ENCODE results near the gene PPM1J.

The PPM1J gene

DNA sequence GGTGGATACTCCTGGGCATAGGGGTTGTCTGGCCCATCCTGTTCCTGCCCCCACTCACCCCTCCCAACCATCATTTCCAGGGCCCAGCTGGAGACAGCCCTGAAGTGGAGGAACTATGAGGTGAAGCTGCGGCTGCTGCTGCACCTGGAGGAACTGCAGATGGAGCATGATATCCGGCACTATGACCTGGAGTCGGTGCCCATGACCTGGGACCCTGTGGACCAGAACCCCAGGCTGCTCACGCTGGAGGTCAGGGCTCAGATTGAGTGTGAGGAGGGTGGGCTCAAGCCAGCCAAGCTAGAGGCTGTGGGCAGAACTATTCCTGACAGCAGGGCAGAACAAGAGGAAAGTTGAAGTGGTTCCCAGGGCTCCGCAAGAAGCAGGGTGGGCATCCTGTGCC, 22.5 kb downstream of the PPM1J start:
- no peak for ATAC-seq
- TF ChIP-seq, protein P1, sequence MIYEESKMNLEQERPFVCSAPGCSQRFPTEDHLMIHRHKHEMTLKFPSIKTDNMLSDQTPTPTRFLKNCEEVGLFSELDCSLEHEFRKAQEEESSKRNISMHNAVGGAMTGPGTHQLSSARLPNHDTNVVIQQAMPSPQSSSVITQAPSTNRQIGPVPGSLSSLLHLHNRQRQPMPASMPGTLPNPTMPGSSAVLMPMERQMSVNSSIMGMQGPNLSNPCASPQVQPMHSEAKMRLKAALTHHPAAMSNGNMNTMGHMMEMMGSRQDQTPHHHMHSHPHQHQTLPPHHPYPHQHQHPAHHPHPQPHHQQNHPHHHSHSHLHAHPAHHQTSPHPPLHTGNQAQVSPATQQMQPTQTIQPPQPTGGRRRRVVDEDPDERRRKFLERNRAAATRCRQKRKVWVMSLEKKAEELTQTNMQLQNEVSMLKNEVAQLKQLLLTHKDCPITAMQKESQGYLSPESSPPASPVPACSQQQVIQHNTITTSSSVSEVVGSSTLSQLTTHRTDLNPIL (CRISPR knock-in tag; IDR thresholded peaks at IDR 0.05; ENCODE audit: low read depth) = no peak

DNA sequence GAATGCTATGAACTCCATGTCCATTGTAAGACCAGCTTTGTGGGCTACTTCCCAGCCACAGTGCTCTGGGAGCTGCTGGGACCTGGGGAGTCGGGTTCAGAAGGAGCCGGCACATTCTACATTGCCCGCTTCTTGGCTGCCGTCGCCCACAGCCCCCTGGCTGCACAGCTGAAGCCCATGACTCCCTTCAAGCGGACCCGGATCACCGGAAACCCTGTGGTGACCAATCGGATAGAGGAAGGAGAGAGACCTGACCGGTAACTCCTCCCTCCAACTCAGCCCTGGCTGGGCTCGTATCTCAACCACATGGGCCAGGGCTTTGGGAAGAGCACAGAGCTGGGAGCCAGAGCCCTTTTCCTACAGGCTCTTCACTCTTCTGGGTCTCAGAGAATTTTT, 25.3 kb downstream of the PPM1J start:
- TF ChIP-seq, protein P2, sequence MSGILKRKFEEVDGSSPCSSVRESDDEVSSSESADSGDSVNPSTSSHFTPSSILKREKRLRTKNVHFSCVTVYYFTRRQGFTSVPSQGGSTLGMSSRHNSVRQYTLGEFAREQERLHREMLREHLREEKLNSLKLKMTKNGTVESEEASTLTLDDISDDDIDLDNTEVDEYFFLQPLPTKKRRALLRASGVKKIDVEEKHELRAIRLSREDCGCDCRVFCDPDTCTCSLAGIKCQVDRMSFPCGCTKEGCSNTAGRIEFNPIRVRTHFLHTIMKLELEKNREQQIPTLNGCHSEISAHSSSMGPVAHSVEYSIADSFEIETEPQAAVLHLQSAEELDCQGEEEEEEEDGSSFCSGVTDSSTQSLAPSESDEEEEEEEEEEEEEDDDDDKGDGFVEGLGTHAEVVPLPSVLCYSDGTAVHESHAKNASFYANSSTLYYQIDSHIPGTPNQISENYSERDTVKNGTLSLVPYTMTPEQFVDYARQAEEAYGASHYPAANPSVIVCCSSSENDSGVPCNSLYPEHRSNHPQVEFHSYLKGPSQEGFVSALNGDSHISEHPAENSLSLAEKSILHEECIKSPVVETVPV (CRISPR knock-in tag; IDR thresholded peaks at IDR 0.05) = no peak
- TF ChIP-seq, protein P3, sequence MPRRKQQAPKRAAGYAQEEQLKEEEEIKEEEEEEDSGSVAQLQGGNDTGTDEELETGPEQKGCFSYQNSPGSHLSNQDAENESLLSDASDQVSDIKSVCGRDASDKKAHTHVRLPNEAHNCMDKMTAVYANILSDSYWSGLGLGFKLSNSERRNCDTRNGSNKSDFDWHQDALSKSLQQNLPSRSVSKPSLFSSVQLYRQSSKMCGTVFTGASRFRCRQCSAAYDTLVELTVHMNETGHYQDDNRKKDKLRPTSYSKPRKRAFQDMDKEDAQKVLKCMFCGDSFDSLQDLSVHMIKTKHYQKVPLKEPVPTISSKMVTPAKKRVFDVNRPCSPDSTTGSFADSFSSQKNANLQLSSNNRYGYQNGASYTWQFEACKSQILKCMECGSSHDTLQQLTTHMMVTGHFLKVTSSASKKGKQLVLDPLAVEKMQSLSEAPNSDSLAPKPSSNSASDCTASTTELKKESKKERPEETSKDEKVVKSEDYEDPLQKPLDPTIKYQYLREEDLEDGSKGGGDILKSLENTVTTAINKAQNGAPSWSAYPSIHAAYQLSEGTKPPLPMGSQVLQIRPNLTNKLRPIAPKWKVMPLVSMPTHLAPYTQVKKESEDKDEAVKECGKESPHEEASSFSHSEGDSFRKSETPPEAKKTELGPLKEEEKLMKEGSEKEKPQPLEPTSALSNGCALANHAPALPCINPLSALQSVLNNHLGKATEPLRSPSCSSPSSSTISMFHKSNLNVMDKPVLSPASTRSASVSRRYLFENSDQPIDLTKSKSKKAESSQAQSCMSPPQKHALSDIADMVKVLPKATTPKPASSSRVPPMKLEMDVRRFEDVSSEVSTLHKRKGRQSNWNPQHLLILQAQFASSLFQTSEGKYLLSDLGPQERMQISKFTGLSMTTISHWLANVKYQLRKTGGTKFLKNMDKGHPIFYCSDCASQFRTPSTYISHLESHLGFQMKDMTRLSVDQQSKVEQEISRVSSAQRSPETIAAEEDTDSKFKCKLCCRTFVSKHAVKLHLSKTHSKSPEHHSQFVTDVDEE (CRISPR knock-in tag; IDR thresholded peaks at IDR 0.05) = no peak
- no peak for TF ChIP-seq ZNF565 (CRISPR knock-in tag; conservative IDR thresholded peaks at IDR 0.05; ENCODE audit: low read depth)
- no peak for TF ChIP-seq SNAI2 (CRISPR knock-in tag; IDR thresholded peaks at IDR 0.05)
- TF ChIP-seq ISL1 (CRISPR knock-in tag; IDR thresholded peaks at IDR 0.05) = no peak
- TF ChIP-seq CSDC2 (CRISPR knock-in tag; IDR thresholded peaks at IDR 0.05) = no peak
- no peak for TF ChIP-seq OSR1 (CRISPR knock-in tag; IDR thresholded peaks at IDR 0.05)
- no peak for TF ChIP-seq TCF4 (CRISPR knock-in tag; IDR thresholded peaks at IDR 0.05; ENCODE audit: borderline replicate concordance)
- TF ChIP-seq TOX (CRISPR knock-in tag; IDR thresholded peaks at IDR 0.05; ENCODE audit: borderline replicate concordance) = no peak
- TF ChIP-seq ZFP30 (CRISPR knock-in tag; IDR thresholded peaks at IDR 0.05) = no peak
- TF ChIP-seq, protein P4, sequence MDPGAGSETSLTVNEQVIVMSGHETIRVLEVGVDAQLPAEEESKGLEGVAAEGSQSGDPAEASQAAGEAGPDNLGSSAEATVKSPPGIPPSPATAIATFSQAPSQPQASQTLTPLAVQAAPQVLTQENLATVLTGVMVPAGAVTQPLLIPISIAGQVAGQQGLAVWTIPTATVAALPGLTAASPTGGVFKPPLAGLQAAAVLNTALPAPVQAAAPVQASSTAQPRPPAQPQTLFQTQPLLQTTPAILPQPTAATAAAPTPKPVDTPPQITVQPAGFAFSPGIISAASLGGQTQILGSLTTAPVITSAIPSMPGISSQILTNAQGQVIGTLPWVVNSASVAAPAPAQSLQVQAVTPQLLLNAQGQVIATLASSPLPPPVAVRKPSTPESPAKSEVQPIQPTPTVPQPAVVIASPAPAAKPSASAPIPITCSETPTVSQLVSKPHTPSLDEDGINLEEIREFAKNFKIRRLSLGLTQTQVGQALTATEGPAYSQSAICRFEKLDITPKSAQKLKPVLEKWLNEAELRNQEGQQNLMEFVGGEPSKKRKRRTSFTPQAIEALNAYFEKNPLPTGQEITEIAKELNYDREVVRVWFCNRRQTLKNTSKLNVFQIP (CRISPR knock-in tag; IDR thresholded peaks at IDR 0.05; ENCODE audit: borderline replicate concordance, low read depth) = no peak
- TF ChIP-seq PPARA (CRISPR knock-in tag; IDR thresholded peaks at IDR 0.05; ENCODE audit: borderline replicate concordance) = no peak
- no peak for TF ChIP-seq GLIS3 (CRISPR knock-in tag; IDR thresholded peaks at IDR 0.05)
- TF ChIP-seq ESRRG (CRISPR knock-in tag; IDR thresholded peaks at IDR 0.05) = no peak
- TF ChIP-seq, protein P5, sequence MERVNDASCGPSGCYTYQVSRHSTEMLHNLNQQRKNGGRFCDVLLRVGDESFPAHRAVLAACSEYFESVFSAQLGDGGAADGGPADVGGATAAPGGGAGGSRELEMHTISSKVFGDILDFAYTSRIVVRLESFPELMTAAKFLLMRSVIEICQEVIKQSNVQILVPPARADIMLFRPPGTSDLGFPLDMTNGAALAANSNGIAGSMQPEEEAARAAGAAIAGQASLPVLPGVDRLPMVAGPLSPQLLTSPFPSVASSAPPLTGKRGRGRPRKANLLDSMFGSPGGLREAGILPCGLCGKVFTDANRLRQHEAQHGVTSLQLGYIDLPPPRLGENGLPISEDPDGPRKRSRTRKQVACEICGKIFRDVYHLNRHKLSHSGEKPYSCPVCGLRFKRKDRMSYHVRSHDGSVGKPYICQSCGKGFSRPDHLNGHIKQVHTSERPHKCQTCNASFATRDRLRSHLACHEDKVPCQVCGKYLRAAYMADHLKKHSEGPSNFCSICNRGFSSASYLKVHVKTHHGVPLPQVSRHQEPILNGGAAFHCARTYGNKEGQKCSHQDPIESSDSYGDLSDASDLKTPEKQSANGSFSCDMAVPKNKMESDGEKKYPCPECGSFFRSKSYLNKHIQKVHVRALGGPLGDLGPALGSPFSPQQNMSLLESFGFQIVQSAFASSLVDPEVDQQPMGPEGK (CRISPR knock-in tag; IDR thresholded peaks at IDR 0.05; ENCODE audit: borderline replicate concordance) = no peak
- no peak for TF ChIP-seq ZFP3 (CRISPR knock-in tag; IDR thresholded peaks at IDR 0.05)
- no peak for ATAC-seq

DNA sequence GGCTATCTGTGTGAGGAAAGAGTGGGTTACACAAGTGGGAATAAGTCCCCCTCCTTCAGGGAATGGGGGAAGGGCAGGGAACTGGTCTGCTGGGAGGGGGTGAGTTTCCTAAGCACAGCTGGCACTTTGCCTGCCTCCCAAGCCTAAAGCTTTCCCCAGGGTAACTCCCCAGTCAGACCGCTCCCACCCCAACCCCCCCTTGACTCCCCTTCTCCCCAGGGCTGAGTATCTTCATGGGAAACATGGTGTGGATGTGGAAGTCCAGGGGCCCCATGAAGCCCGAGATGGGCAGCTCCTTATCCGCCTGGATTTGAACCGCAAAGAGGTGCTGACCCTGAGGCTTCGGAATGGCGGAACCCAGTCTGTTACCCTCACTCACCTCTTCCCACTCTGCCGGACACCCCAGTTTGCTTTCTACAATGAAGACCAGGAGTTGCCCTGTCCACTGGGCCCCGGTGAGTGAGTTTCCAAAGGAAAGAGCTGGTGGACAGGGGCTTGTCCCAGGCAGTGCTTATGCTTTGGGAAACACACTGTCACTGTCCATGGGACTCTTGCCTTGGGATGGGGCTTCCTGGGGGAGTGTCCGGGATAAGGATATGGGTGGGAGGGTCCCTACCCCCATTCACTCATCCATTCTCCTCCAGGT, 25.8 kb downstream of the PPM1J start:
- ATAC-seq = no peak
- TF ChIP-seq, protein P3 (CRISPR knock-in tag; IDR thresholded peaks at IDR 0.05) = no peak
- TF ChIP-seq, protein P1 (CRISPR knock-in tag; IDR thresholded peaks at IDR 0.05; ENCODE audit: low read depth) = no peak
- no peak for TF ChIP-seq BACH2 (CRISPR knock-in tag; IDR thresholded peaks at IDR 0.05; ENCODE audit: borderline replicate concordance)
- TF ChIP-seq, protein P5 (CRISPR knock-in tag; IDR thresholded peaks at IDR 0.05; ENCODE audit: borderline replicate concordance) = no peak
- no peak for TF ChIP-seq ZNF70 (CRISPR knock-in tag; IDR thresholded peaks at IDR 0.05)
- no peak for TF ChIP-seq TOX (CRISPR knock-in tag; IDR thresholded peaks at IDR 0.05; ENCODE audit: borderline replicate concordance)
- no peak for TF ChIP-seq ZC3H10 (CRISPR knock-in tag; IDR thresholded peaks at IDR 0.05)
- TF ChIP-seq ZNF565 (CRISPR knock-in tag; conservative IDR thresholded peaks at IDR 0.05; ENCODE audit: low read depth) = no peak

Measured in SK-N-SH treated with all-trans-retinoic acid at 6 μM for 48 hours (cell line).